ENCODE measurements around the gene MMP15.

- TF ChIP-seq POLR2A (IDR thresholded peaks at IDR 0.05) = no peak
- no peak for TF ChIP-seq CTCF (IDR thresholded peaks at IDR 0.05)
- no peak for TF ChIP-seq POLR2AphosphoS5 (IDR thresholded peaks at IDR 0.05)
These were observed 13.1 kb upstream of the MMP15 start for GRCh38 chr16:58012481-58012880.
